ENCODE data around the gene GPC5. TPM values are rescaled to one million over a fixed set of nuclear protein-coding genes. Genes with fewer than 3 reads are reported as not detected.
"Not testable (repeated sequence)": the region's sequence is repeated elsewhere in the genome, so short reads cannot be mapped to it uniquely, and the experiment has no call there.

The GPC5 gene
- total RNA-seq, 1 donor from 2014 or later = 0.24 TPM

- ChIA-PET CTCF (no interaction called here), POLR2A (no interaction called here)
- ATAC-seq (ENCODE audit: low read depth) = no peak
Measured at GRCh38 chr13:92739306-92739818, 1340.9 kb downstream of the GPC5 start.

GRCh38 chr13:92743992-92744391 lies 1345.6 kb downstream of the GPC5 start:
- Mint-ChIP-seq H3K4me1 (no peaks in the 10 kb centered on the region), H3K9me3 (peaks cover 4% of the 10 kb centered on the region), H3K36me3 (ENCODE audit: low read depth) (no peaks in the 10 kb centered on the region), H3K27ac (no peak overlapping the region), H3K27me3 (no peaks in the 10 kb centered on the region), H3K4me3 (no peak overlapping the region)
- TF ChIP-seq CTCF (IDR thresholded peaks at IDR 0.05) = no peak
- ATAC-seq (ENCODE audit: low read depth) (no peak), DNase-seq (no peak)
- intact Hi-C loops (cut with micrococcal nuclease) = no loop called here
- ChIA-PET CTCF (no interaction called here), POLR2A (no interaction called here)

More at GRCh38 chr13:92739306-92739818, 1340.9 kb downstream of the GPC5 start:
- intact Hi-C loops (cut with micrococcal nuclease) = no loop called here
- no peak for DNase-seq
- no peaks in the 10 kb centered on the region for H3K36me3 Mint-ChIP-seq (ENCODE audit: low read depth)
- no peaks in the 10 kb centered on the region for H3K27me3 Mint-ChIP-seq
- no peak for TF ChIP-seq CTCF (IDR thresholded peaks at IDR 0.05)
- H3K4me1 Mint-ChIP-seq = no peaks in the 10 kb centered on the region
- H3K9me3 Mint-ChIP-seq = peaks cover 7% of the 10 kb centered on the region
- no peak overlapping the region for H3K4me3 Mint-ChIP-seq
- H3K27ac Mint-ChIP-seq = no peak overlapping the region

- Mint-ChIP-seq H3K4me3 (no peak overlapping the region), H3K27me3 (no peaks in the 10 kb centered on the region), H3K36me3 (ENCODE audit: low read depth) (no peaks in the 10 kb centered on the region), H3K9me3 (no peaks in the 10 kb centered on the region), H3K27ac (no peak overlapping the region), H3K4me1 (no peaks in the 10 kb centered on the region)
- intact Hi-C loops (cut with micrococcal nuclease) = no loop called here
- ATAC-seq (ENCODE audit: low read depth) = no peak
- POLR2A ChIA-PET = no interaction called here
- TF ChIP-seq CTCF (IDR thresholded peaks at IDR 0.05) = no peak
- CTCF ChIA-PET = no interaction called here
- DNase-seq = no peak
Measured at GRCh38 chr13:92745258-92745657, 1346.8 kb downstream of the GPC5 start.

GRCh38 chr13:92752705-92753104 lies 1354.3 kb downstream of the GPC5 start:
- POLR2A ChIA-PET; H3K27me3 Mint-ChIP-seq; H3K9me3 Mint-ChIP-seq; H3K36me3 Mint-ChIP-seq (ENCODE audit: low read depth); H3K4me3 Mint-ChIP-seq; H3K27ac Mint-ChIP-seq; intact Hi-C loops (cut with micrococcal nuclease); CTCF ChIA-PET; H3K4me1 Mint-ChIP-seq; DNase-seq; ATAC-seq (ENCODE audit: low read depth): not testable (repeated sequence)

- POLR2A ChIA-PET = no interaction called here
- Mint-ChIP-seq H3K4me1 (no peaks in the 10 kb centered on the region), H3K4me3 (no peak overlapping the region), H3K27me3 (no peaks in the 10 kb centered on the region), H3K9me3 (peaks cover 14% of the 10 kb centered on the region), H3K27ac (no peak overlapping the region), H3K36me3 (ENCODE audit: low read depth) (no peaks in the 10 kb centered on the region)
- no peak for ATAC-seq (ENCODE audit: low read depth)
- CTCF ChIA-PET = no interaction called here
- TF ChIP-seq CTCF (IDR thresholded peaks at IDR 0.05) = no peak
- intact Hi-C loops (cut with micrococcal nuclease) = no loop called here
- no peak for DNase-seq
Measured at GRCh38 chr13:92761710-92762109, 1363.3 kb downstream of the GPC5 start.

DNA sequence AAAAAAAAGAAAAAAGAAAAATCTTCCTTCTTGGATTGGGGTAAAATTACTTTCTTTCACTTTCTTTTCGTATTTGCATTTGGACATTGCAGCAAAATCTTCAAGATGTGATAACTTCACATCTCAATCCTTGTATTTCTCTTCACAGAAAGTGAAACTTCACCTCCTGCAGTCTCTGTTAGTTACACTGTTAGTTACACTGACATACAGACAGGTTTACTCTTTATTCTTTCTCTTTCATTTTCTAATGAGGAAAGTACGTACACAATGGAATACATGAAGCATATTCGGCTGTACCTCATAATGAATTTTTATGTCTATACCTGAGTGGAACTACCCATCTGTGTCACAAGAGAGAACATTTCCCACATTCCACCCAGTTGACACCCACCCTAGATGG lies 1369.0 kb downstream of the GPC5 start:
- Mint-ChIP-seq H3K27ac (no peak overlapping the region), H3K9me3 (peaks cover 17% of the 10 kb centered on the region), H3K27me3 (no peaks in the 10 kb centered on the region), H3K4me3 (no peak overlapping the region), H3K36me3 (ENCODE audit: low read depth) (no peaks in the 10 kb centered on the region), H3K4me1 (no peaks in the 10 kb centered on the region)
- CTCF ChIA-PET = no interaction called here
- intact Hi-C loops (cut with micrococcal nuclease) = no loop called here
- POLR2A ChIA-PET = no interaction called here
- TF ChIP-seq CTCF (IDR thresholded peaks at IDR 0.05) = no peak
- DNase-seq (no peak), ATAC-seq (ENCODE audit: low read depth) (no peak)
